NCI-H2107 treated with DMSO at 0.1 percent for 48 hours (cell line): ENCODE measurements around the gene PALB2.
A peak's percentile ranks its signal among the peaks of the same experiment; 100 is the strongest.

ENCODE experiments used
- DNase-seq: peaks from one replicate; lab custom pipeline; 2025; ENCODE audit not compliant: unreplicated experiment; lab: John Stamatoyannopoulos, UW

Gene PALB2

DNA sequence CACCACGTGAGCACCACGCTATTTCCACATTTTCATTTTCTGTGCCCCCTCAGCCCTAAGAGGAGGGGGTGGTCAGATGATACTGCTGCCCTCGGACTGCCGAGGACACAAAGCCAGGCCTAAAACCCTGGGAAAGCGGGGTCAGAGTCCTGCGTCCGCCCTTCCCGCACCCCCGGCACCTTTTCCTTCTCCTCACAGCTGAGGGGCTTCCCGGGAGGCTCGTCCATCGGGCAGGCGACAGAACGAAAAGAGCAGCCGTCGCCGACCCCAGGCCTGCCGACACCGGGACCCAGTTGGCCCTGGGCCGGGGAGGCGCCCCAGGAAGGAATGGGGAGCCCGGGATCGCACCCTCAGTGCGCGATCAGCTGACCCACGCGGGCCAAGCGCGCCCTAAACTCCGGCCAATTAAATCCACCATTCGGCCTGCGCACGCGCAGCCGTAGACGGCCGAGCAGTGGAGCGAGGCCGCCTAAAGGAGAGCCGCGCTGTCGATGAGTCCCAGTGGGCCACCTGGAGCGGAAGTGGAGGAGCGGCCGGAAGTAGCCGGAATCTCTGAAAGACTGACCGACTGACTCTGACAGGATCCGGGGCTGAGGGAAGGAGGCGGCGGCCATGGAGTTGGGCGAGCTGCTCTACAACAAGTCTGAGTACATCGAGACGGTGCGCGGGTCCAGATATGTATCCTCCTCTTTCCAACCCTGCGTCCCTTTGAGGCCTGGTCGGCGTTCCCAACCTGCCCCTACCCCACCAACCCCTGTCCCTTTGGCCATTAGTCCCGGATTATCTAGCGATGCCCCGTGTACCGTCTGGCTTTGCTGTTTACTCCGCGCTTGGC is at the start of gene PALB2, which contains the start of gene DCTN5:
PALB2 (minus strand) TSS at position 380 of the 835 bp plus-strand sequence; CDS start at position 227, 153 bp downstream.
DCTN5 (plus strand) TSS at position 536 of the 835 bp plus-strand sequence; CDS start at position 613, 77 bp downstream.
- DNase-seq = peak; percentile 82

DNA sequence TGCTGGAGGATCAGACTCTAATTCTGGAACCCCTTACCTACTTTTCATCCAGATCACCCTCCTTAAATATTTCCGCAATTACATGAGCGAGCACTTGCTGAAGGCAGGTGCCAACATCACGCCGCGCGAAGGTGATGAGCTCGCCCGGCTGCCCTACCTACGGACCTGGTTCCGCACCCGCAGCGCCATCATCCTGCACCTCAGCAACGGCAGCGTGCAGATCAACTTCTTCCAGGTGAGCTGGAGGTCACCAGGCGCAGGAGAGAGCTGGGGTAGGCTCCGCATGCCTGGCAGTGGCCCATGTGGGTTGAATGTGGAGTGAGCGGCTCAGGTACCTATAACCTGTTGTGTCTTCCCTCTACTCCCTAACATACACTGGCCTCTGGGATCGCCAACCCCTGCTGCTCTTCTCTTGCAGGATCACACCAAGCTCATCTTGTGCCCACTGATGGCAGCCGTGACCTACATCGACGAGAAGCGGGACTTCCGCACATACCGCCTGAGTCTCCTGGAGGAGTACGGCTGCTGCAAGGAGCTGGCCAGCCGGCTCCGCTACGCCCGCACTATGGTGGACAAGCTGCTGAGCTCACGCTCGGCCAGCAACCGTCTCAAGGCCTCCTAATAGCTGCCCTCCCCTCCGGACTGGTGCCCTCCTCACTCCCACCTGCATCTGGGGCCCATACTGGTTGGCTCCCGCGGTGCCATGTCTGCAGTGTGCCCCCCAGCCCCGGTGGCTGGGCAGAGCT is 48.5 kb upstream of the PALB2 start:
- no peak for DNase-seq

- no peak for DNase-seq
Measured at GRCh38 chr16:23687034-23687808, 46.1 kb upstream of the PALB2 start.

- no peak for DNase-seq
Measured at GRCh38 chr16:23683487-23683886, 42.4 kb upstream of the PALB2 start.

- DNase-seq = no peak
Measured at GRCh38 chr16:23682181-23682580, 41.1 kb upstream of the PALB2 start.

GRCh38 chr16:23679986-23680336 is 38.9 kb upstream of the PALB2 start:
- no peak for DNase-seq

- peak; percentile 24 for DNase-seq
Measured at GRCh38 chr16:23679274-23679985, 38.3 kb upstream of the PALB2 start.

DNA sequence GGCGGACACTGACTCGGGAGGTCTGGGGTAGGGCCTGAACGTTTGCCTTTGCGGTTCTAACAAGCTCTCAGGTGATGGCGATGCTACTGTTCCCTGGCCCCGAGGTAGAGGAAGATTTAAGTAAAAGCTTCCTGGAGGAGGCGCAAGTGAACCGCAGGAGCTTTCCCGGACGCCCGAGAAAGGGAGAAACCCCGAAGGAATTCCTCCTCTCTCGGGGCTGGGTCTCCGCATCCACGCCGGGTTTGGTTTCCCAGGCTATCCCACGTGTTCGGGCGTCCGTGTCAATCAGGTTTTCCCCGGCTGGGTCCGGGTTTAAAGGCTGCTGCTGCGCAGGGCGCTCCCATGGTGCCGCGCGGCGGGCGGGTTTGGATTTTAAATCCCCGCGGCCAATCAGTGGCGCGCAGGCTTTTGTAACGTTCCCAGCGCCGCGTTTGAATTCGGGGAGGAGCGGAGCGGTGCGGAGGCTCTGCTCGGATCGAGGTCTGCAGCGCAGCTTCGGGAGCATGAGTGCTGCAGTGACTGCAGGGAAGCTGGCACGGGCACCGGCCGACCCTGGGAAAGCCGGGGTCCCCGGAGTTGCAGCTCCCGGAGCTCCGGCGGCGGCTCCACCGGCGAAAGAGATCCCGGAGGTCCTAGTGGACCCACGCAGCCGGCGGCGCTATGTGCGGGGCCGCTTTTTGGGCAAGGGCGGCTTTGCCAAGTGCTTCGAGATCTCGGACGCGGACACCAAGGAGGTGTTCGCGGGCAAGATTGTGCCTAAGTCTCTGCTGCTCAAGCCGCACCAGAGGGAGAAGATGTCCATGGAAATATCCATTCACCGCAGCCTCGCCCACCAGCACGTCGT is 37.5 kb upstream of the PALB2 start, which contains the start of gene PLK1:
PLK1 (plus strand) TSS at position 460 of the 844 bp plus-strand sequence; CDS start at position 504, 44 bp downstream.
- peak; percentile 75 for DNase-seq

- DNase-seq = no peak
Measured at GRCh38 chr16:23676924-23677480, 35.9 kb upstream of the PALB2 start.

DNA sequence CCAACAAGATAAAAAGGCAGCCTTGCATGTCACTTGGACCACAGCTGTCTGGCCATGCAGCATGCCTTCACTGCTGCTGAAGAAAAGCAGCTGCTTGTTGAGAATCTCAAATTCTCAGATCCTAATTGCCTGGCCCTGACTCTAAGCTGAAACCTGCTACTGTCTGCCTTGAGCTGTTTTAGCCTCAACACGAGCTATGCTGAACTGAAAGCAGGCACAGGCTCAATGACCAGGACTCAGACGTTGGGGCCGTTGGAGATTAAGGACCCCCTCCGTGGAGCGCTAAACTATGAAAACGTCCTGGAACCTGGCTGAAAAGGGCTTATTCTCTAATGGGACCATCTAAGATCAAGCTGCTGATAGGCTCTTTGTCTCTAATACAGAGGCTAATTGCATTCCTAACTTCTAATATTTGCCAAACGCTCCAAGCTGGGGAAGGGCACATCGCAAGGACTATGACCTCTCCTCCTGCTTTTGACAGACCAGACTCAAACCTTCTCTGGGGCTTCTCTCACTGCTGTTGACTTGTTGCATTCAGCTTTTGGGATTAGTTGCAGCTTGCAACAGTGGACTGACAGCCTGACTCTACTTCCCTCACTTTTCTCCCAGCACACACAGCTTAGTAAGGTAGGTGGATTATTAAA is 33.0 kb upstream of the PALB2 start:
- DNase-seq = no peak

GRCh38 chr16:23670137-23670776 is 29.1 kb upstream of the PALB2 start:
- DNase-seq = no peak

DNA sequence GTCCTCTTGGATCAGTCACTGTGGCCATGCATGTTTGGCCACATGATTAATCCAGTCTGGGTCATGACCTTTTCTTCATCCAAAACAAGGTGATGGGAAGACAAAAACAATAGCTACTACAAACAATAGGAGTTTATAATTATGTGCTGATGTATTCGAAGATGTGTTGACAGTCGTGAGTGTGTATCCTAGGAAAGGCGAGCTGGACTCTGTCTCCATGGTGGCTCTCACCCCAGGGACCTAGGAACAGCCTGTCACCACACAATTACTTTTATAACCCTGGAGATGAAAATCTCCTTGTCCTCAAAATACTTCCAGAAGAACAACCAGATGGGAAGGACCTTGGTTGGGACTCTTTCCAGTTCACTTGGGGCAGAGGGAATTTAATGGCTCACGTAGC is 27.8 kb upstream of the PALB2 start:
- no peak for DNase-seq

- DNase-seq = no peak
Measured at GRCh38 chr16:23668225-23668624, 27.1 kb upstream of the PALB2 start.

DNA sequence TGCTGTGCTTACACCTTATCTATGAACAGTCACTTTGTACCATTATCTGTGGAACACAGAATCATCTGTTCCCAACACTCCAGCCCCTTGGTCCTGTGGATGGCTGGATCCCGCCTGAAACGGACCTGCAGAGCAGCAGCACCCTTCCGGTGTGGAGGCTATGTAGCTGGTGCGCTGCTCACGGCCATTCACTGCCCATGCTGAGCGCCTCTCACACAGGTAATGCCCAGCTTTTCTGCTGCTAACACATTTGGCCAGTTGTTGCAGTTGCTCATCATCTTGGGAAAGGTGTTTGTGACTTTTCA is 26.2 kb upstream of the PALB2 start:
- DNase-seq = no peak

DNA sequence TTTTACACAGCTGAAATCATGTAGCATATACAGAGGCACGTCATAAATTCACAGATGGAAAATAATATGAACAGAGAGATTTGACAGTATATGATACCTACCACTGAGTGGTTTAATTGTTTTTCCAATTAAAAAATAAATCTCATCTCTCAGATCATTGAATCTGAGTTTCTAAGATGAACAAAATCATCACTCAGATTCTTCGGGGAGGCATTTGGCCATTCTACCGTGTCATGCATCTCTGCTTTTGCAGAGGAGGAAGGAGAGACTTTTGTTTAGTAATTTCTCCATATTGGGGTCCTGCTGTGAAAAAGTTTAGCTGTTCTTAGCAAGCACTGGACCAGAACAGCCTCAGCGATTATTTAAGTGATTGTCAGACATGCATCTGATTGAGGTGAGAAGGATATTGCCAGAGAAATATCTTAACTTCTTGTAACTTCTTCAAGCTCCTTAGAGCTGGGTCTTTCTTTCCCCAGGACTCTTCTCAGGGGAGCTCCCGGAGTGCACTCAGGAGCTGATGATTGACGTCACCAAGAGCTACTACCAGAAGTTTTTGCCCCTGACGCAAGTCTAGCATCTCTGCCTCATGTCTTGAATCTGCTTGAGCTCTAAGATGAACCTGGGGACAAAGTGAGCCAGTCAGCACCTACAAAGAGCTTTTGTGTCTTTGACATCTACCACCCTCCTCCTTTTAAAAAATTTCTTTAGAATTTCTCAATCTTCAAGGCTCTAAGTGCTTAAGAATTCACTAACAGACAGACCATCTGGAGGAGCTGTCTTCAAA is 25.7 kb upstream of the PALB2 start:
- DNase-seq = no peak

DNA sequence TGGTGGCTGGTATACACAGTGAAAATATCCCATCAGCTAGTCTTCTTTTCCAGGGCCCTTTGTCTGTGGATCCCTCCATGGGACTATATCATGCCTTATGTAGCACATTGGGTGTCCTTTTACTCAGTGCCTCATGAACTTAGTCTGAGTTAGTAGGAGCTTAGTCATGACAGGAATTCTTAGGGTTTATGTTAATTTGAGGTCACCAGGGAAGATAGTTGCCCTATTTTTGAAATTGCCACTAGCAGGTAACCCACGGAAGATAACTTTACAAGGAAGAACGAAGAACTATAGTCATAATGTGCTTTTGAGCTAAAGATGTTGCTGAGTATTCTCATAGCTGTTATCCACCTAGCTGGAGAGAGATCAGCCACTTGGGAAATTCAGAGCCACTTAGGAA is 22.8 kb upstream of the PALB2 start:
- DNase-seq = no peak

GRCh38 chr16:23651943-23652468 is 10.9 kb upstream of the PALB2 start:
- no peak for DNase-seq
